ENCODE measurements around the gene CROCC2. TPM values are rescaled to one million over a fixed set of nuclear protein-coding genes. Genes with fewer than 3 reads are reported as not detected.

CROCC2 gene
- total RNA-seq, result not detected in 2 replicates

- DNase-seq (ENCODE audit: low read depth), result no peak
- no peaks in the 10 kb centered on the region for H3K36me3 ChIP-seq (ENCODE audit: control insufficient read depth, insufficient read depth, low read length)
- H3K27me3 ChIP-seq (ENCODE audit: control insufficient read depth, insufficient read depth, low read length), result peaks cover 30% of the 10 kb centered on the region
- H3K4me3 ChIP-seq (ENCODE audit: low read depth, low read length), result no peak within 1 kb of the TSS
- TF ChIP-seq CTCF (IDR thresholded peaks at IDR 0.05; ENCODE audit: insufficient read depth, low read length, poor library complexity, severe bottlenecking), result no peak
These were observed at the start of gene CROCC2 for GRCh38 chr2:240906141-240906910. TSS of gene CROCC2 (plus strand) at chr2:240906336. CDS start at chr2:240906514, 178 bp downstream.

- no peak for TF ChIP-seq CTCF (IDR thresholded peaks at IDR 0.05; ENCODE audit: insufficient read depth, low read length, poor library complexity, severe bottlenecking)
- H3K36me3 ChIP-seq (ENCODE audit: control insufficient read depth, insufficient read depth, low read length), result no peaks in the 10 kb centered on the region
- DNase-seq (ENCODE audit: low read depth), result no peak
- peaks cover under 1% of the 10 kb centered on the region for H3K27me3 ChIP-seq (ENCODE audit: control insufficient read depth, insufficient read depth, low read length)
- H3K4me3 ChIP-seq (ENCODE audit: low read depth, low read length), result no peak overlapping the region
These were observed 48.8 kb upstream of the CROCC2 start for GRCh38 chr2:240857039-240858008.

GRCh38 chr2:240858321-240858720 lies 47.8 kb upstream of the CROCC2 start:
- Histone ChIP-seq H3K4me3 (ENCODE audit: low read depth, low read length) (no peak overlapping the region), H3K27me3 (ENCODE audit: control insufficient read depth, insufficient read depth, low read length) (peaks cover 4% of the 10 kb centered on the region), H3K36me3 (ENCODE audit: control insufficient read depth, insufficient read depth, low read length) (no peaks in the 10 kb centered on the region)
- DNase-seq (ENCODE audit: low read depth), result no peak
- no peak for TF ChIP-seq CTCF (IDR thresholded peaks at IDR 0.05; ENCODE audit: insufficient read depth, low read length, poor library complexity, severe bottlenecking)

GRCh38 chr2:240858871-240859270 lies 47.3 kb upstream of the CROCC2 start:
- TF ChIP-seq CTCF (IDR thresholded peaks at IDR 0.05; ENCODE audit: insufficient read depth, low read length, poor library complexity, severe bottlenecking), result no peak
- no peak overlapping the region for H3K4me3 ChIP-seq (ENCODE audit: low read depth, low read length)

GRCh38 chr2:240861547-240861946 lies 44.6 kb upstream of the CROCC2 start:
- no peaks in the 10 kb centered on the region for H3K36me3 ChIP-seq (ENCODE audit: control insufficient read depth, insufficient read depth, low read length)
- H3K4me3 ChIP-seq (ENCODE audit: low read depth, low read length), result no peak overlapping the region
- TF ChIP-seq CTCF (IDR thresholded peaks at IDR 0.05; ENCODE audit: insufficient read depth, low read length, poor library complexity, severe bottlenecking), result no peak
- no peak for DNase-seq (ENCODE audit: low read depth)
- H3K27me3 ChIP-seq (ENCODE audit: control insufficient read depth, insufficient read depth, low read length), result peaks cover 4% of the 10 kb centered on the region

More at GRCh38 chr2:240858871-240859270, 47.3 kb upstream of the CROCC2 start:
- Histone ChIP-seq H3K36me3 (ENCODE audit: control insufficient read depth, insufficient read depth, low read length) (no peaks in the 10 kb centered on the region), H3K27me3 (ENCODE audit: control insufficient read depth, insufficient read depth, low read length) (peaks cover 4% of the 10 kb centered on the region)
- no peak for DNase-seq (ENCODE audit: low read depth)
